Measurements from ENCODE around the gene AGBL2. TPM values are rescaled to one million over a fixed set of nuclear protein-coding genes. Genes with fewer than 3 reads are reported as not detected.
"Not testable (repeated sequence)": the region's sequence is repeated elsewhere in the genome, so short reads cannot be mapped to it uniquely, and the experiment has no call there.

The AGBL2 gene, protein sequence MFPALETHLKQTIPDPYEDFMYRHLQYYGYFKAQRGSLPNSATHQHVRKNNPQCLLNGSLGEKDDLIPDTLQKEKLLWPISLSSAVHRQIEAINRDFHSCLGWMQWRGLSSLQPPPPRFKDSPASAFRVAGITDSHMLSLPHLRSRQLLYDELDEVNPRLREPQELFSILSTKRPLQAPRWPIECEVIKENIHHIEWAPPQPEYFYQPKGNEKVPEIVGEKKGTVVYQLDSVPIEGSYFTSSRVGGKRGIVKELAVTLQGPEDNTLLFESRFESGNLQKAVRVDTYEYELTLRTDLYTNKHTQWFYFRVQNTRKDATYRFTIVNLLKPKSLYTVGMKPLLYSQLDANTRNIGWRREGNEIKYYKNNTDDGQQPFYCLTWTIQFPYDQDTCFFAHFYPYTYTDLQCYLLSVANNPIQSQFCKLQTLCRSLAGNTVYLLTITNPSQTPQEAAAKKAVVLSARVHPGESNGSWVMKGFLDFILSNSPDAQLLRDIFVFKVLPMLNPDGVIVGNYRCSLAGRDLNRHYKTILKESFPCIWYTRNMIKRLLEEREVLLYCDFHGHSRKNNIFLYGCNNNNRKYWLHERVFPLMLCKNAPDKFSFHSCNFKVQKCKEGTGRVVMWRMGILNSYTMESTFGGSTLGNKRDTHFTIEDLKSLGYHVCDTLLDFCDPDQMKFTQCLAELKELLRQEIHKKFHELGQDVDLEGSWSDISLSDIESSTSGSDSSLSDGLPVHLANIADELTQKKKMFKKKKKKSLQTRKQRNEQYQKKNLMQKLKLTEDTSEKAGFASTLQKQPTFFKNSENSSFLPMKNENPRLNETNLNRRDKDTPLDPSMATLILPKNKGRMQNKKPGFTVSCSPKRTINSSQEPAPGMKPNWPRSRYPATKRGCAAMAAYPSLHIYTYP
- total RNA-seq (1 to 10 TPM in 1 of 9 donors, under 1 TPM in 2, not detected in 6; 0.37 to 1.4 (median 0.40) TPM), polyA plus RNA-seq (under 1 TPM; 0.03 to 0.19 TPM)
- long read RNA-seq, donor 1, result 0 reads
- long read RNA-seq, donor 2, result 0 reads
- long read RNA-seq, donor 3, result 0 reads

DNA sequence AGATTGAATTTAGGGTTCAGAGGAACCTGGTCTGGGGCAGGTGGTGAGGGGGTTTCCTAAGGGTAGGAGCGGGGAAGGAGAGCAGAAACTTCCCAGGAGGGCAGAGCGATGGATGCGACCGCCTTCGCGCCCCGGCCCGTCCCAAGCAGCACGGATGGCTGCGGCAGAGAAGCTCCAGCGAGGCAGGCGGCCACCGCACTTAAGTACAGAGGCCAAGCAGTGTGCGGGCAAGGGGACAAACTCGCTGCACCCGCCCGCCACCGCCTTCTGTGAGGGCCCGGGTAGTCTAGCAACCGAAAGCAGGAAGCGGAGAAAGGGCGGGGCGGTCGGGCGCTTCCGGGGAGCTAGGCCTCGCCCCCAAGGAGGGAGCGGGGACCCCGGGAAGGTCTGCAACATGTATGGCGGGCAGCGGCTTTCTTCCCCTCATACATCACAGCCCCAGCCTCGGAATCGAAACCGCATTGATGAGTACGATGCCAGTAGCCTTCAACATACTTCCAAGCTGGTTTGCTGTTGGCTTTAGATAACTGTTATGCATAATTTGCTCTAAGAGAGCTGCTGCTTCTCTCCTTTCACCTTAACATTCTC is at the start of gene AGBL2:
Gene AGBL2 (minus strand): TSS at position 288 of the 588 bp plus-strand sequence. CDS start 719 bp downstream, outside the sequence.
- no peaks in the 10 kb centered on the region for H3K27me3 ChIP-seq
- intact Hi-C loops (cut with DNase I), result loop anchor here in 2 of 10 donors (10.0 kb wide), 1 partner anchor 70 kb away; the partner anchor contains the start of gene MTCH2 (in 2 of the 2)
- DNase-seq, result peak; percentile 71 to 90 (median 78)
- H3K36me3 ChIP-seq, result peaks cover 0 to 43% (median 39%) of the 10 kb centered on the region in 9 donors
- peaks cover 0 to 11% (median 1%) of the 10 kb centered on the region in 12 donors for H3K4me1 ChIP-seq
- H3K27ac ChIP-seq, result peak within 1 kb of the TSS in 11 of 12 donors; percentile 47 to 88 (median 69)
- WGBS, 4 donors, result 0 to 1% (median 0%) methylated on average over 31 to 35 of the region's 35 CpGs
- ATAC-seq, result peak; percentile 78 to 95 (median 94)
- peak in 1 of 2 donors; percentile 55 for TF ChIP-seq POLR2A (IDR thresholded peaks at IDR 0.05)
- TF ChIP-seq, protein P1, sequence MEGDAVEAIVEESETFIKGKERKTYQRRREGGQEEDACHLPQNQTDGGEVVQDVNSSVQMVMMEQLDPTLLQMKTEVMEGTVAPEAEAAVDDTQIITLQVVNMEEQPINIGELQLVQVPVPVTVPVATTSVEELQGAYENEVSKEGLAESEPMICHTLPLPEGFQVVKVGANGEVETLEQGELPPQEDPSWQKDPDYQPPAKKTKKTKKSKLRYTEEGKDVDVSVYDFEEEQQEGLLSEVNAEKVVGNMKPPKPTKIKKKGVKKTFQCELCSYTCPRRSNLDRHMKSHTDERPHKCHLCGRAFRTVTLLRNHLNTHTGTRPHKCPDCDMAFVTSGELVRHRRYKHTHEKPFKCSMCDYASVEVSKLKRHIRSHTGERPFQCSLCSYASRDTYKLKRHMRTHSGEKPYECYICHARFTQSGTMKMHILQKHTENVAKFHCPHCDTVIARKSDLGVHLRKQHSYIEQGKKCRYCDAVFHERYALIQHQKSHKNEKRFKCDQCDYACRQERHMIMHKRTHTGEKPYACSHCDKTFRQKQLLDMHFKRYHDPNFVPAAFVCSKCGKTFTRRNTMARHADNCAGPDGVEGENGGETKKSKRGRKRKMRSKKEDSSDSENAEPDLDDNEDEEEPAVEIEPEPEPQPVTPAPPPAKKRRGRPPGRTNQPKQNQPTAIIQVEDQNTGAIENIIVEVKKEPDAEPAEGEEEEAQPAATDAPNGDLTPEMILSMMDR (IDR thresholded peaks at IDR 0.05), result no peak
- H3K9me3 ChIP-seq, result no peaks in the 10 kb centered on the region
- peak within 1 kb of the TSS; percentile 56 to 90 (median 76) for H3K4me3 ChIP-seq

DNA sequence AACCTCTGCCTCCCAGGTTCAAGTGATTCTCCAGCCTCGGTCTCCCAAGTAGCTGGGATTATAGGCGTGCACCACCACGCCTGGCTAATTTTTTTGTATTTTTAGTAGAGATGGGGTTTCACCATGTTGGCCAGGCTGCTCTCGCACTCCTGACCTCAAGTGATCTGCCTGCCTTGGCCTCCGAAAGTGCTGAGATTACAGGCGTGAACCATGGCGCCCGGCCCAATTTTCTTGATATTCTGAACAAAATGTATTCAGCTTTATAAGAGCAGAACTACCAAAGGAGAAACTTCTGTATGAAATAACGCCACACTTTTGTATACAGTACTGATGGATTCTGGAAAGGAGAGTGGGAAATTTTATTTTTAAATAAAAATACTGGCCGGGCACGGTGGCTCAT is 44.1 kb upstream of the AGBL2 start:
- intact Hi-C loops (cut with DNase I), result loop anchor here in 2 of 10 donors (10.0 kb wide), 1 partner anchor 46 kb away; no protein-coding TSS in a partner anchor
- H3K27ac ChIP-seq, result peak overlapping the region in 3 of 12 donors; percentile 4 to 34 (median 26)

DNA sequence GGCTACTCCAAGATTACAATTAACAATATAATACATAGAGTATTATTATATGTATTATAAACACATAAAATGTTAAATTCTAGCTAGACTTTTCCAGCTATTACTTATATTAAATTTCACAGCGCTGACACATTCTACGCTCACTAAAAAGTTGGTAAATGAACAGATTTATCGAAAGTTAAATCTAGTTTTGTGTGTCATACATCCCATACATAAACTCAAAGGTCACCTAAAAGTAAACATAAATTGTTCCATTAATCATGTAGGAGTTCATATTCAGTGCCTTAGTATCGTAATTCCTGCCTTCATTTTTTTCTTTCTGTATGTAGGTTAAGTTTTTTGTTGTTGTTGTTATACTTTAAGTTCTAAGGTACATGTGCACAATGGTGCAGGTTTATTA is 41.0 kb upstream of the AGBL2 start:
- intact Hi-C loops (cut with DNase I), result loop anchor here in 2 of 10 donors (10.0 kb wide), 1 partner anchor 49 kb away; no protein-coding TSS in a partner anchor
- TF ChIP-seq, protein P1 (IDR thresholded peaks at IDR 0.05), result no peak
- TF ChIP-seq POLR2A (IDR thresholded peaks at IDR 0.05), result no peak
- ATAC-seq, result no peak
- Histone ChIP-seq H3K36me3 (peaks cover 0 to 100% (median 97%) of the 10 kb centered on the region in 9 donors), H3K4me3 (no peak overlapping the region), H3K9me3 (no peaks in the 10 kb centered on the region), H3K27me3 (no peaks in the 10 kb centered on the region), H3K27ac (no peak overlapping the region), H3K4me1 (peaks cover 0 to 9% (median 0%) of the 10 kb centered on the region in 12 donors)
- DNase-seq, result no peak
- WGBS, 4 donors, result 95 to 96% (median 95%) methylated on average over 4 of the region's 4 CpGs

More for the DNA sequence above, 44.1 kb upstream of the AGBL2 start:
- peaks cover 0 to 100% (median 95%) of the 10 kb centered on the region in 9 donors for H3K36me3 ChIP-seq
- H3K4me3 ChIP-seq, ATAC-seq, H3K27me3 ChIP-seq, H3K9me3 ChIP-seq, DNase-seq: not testable (repeated sequence)
- WGBS, 4 donors, result 72 to 86% (median 80%) methylated on average over 11 of the region's 11 CpGs
- peaks cover 0 to 18% (median 3%) of the 10 kb centered on the region in 12 donors for H3K4me1 ChIP-seq

DNA sequence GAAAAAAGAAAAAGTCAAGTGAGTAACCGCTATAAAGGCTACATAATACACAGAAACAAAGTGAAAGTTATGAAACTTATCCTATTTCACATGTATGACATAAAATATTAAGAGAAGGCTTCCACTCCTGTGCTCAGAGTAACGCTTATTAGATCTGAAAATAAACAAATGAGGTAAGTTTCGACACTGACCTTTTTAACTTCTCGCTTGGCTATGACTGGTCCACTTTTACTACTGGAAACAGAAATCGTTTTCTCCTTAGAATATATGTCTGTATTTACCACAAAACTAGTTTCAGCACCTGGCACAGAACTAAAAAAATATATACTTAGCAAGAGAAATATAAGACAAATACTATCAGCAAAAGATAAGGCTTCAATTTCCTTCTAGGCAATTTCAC is 35.6 kb upstream of the AGBL2 start:
- no peaks in the 10 kb centered on the region for H3K27me3 ChIP-seq
- no peak overlapping the region for H3K4me3 ChIP-seq
- no peak overlapping the region for H3K27ac ChIP-seq
- H3K4me1 ChIP-seq, result no peaks in the 10 kb centered on the region
- no peak for DNase-seq
- ATAC-seq, result no peak
- WGBS, 4 donors, result 86 to 92% (median 90%) methylated on average over 5 of the region's 5 CpGs
- H3K9me3 ChIP-seq, result no peaks in the 10 kb centered on the region
- intact Hi-C loops (cut with DNase I), result loop anchor here in 3 of 10 donors (5.0 to 10.0 kb wide), 2 partner anchors 54 to 62 kb away; no protein-coding TSS in a partner anchor
- H3K36me3 ChIP-seq, result peaks cover 0 to 100% (median 97%) of the 10 kb centered on the region in 9 donors
- TF ChIP-seq, protein P1 (IDR thresholded peaks at IDR 0.05), result no peak
- TF ChIP-seq POLR2A (IDR thresholded peaks at IDR 0.05), result no peak

DNA sequence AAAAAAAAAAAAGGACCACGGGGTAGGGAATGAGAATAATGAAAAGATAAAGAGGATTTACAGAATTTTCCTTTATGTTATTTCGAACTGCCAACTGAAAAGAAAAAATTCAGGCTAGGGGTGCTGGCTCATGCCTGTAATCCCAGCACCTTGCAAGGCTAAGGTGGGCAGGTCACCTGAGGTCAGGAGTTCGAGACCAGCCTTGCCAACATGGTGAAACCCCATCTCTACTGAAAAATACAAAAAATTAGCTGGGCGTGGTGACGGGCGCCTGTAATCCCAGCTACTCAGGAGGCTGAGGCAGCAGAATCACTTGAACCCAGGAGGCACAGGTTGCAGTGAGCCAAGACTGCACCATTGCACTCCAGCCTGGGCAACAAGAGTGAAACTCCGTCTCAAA is 27.3 kb upstream of the AGBL2 start:
- WGBS, 4 donors, result 93 to 96% (median 94%) methylated on average over 7 of the region's 7 CpGs
- not testable (repeated sequence) for DNase-seq, H3K4me1 ChIP-seq, H3K27ac ChIP-seq, H3K4me3 ChIP-seq, H3K9me3 ChIP-seq, H3K27me3 ChIP-seq, ATAC-seq
- intact Hi-C loops (cut with DNase I), result loop anchor here in 3 of 10 donors (5.0 to 10.0 kb wide), 2 partner anchors 62 to 70 kb away; no protein-coding TSS in a partner anchor
- H3K36me3 ChIP-seq, result peaks cover 0 to 100% (median 100%) of the 10 kb centered on the region in 9 donors

DNA sequence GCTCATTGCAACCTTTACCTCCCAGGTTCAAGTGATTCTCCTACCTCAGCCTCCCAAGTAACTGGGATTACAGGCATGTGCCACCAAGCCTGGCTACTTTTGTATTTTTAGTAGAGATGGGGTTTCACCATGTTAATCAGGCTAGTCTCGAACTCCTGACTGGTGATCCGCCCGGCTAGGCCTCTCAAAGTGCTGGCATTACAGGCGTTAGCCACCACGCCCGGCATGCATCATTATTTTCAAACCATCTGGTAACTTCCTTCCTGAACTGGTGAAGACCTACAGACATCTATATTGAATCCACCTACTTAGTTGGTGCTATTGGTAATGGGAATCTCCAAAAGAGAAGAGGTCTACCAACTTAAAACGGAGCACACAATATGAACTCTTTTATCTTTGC is 22.6 kb upstream of the AGBL2 start:
- 69 to 93% (median 87%) methylated on average over 7 of the region's 7 CpGs for WGBS, 4 donors
- ATAC-seq, H3K4me3 ChIP-seq, H3K4me1 ChIP-seq, H3K27me3 ChIP-seq, H3K9me3 ChIP-seq, DNase-seq, H3K27ac ChIP-seq: not testable (repeated sequence)
- peaks cover 0 to 100% (median 100%) of the 10 kb centered on the region in 9 donors for H3K36me3 ChIP-seq
- intact Hi-C loops (cut with DNase I), result loop anchor here in 1 of 10 donors (10.0 kb wide), 1 partner anchor 77 kb away; no protein-coding TSS in a partner anchor
